SU-DHL-6 (cell line): Measurements from ENCODE around the gene CAMK2D.

Source experiments
- EZH2phosphoT487 ChIP-seq: fragments of 200-600 bp; sonication (generic), shearing (Covaris generic); conservative IDR thresholded peaks from 2 replicates; pipeline ENCODE4 v1.6.1; 2018; ENCODE audit warnings: mild to moderate bottlenecking, antibody characterized with exemption, low read length, moderate library complexity, mixed read lengths
- TF ChIP-seq, protein P1 (sequence below): fragments of 200-600 bp; sonication (generic); IDR thresholded peaks from one replicate; pipeline ENCODE4 v1.5.1; 2017; ENCODE audit warnings: antibody characterized with exemption, mild to moderate bottlenecking, low read length, moderate library complexity; ENCODE audit not compliant: insufficient read depth, poor library complexity, severe bottlenecking

DNA sequence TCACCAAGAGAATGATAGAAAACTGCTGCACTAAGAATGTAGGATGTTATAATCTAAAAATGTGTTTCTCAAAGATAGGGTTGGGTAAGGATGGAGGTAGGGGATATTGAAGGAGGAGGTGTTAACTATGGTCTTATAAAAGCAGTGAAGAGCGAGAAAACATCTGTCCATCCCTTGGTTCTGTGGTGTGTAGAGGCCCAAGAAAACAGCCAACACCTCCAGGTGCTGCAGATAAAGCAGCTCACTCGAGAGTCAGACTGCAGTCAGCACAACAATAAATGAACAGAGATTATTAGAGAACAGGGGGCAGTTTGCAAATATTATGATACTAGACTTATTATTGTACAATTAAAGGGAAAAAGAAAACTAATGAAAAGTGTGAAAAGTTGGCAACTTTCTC, 141.5 kb downstream of the CAMK2D start:
- TF ChIP-seq, protein P1, sequence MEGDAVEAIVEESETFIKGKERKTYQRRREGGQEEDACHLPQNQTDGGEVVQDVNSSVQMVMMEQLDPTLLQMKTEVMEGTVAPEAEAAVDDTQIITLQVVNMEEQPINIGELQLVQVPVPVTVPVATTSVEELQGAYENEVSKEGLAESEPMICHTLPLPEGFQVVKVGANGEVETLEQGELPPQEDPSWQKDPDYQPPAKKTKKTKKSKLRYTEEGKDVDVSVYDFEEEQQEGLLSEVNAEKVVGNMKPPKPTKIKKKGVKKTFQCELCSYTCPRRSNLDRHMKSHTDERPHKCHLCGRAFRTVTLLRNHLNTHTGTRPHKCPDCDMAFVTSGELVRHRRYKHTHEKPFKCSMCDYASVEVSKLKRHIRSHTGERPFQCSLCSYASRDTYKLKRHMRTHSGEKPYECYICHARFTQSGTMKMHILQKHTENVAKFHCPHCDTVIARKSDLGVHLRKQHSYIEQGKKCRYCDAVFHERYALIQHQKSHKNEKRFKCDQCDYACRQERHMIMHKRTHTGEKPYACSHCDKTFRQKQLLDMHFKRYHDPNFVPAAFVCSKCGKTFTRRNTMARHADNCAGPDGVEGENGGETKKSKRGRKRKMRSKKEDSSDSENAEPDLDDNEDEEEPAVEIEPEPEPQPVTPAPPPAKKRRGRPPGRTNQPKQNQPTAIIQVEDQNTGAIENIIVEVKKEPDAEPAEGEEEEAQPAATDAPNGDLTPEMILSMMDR, result no peak
- TF ChIP-seq EZH2phosphoT487, result no peak
